Medulla oblongata (tissue), 1 donor: ENCODE results near the gene FES.

ENCODE experiments used
- DNase-seq: peaks from one replicate; pipeline ENCODE4 v3.0.0-alpha.2; 2015; ENCODE audit errors: extremely low spot score

FES gene

DNA sequence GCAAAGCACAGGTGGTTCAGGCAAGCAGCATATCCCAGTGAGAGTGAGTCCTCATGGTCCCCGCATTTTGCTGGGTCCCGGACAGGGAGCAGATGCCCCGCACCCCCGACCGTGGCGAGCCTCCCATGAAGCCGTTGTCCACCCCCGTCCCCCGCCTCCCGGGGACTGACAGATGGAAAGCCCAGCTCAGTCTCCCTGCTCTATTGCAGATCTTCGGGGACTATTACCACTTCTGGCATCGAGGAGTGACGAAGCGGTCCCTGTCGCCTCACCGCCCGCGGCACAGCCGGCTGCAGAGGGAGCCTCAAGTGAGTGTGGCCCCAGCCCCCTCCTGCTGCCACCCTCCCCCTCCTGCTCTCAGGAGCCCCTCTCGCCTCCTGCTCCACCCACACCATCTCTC is 8.3 kb upstream of the FES start:
- DNase-seq: no peak

DNA sequence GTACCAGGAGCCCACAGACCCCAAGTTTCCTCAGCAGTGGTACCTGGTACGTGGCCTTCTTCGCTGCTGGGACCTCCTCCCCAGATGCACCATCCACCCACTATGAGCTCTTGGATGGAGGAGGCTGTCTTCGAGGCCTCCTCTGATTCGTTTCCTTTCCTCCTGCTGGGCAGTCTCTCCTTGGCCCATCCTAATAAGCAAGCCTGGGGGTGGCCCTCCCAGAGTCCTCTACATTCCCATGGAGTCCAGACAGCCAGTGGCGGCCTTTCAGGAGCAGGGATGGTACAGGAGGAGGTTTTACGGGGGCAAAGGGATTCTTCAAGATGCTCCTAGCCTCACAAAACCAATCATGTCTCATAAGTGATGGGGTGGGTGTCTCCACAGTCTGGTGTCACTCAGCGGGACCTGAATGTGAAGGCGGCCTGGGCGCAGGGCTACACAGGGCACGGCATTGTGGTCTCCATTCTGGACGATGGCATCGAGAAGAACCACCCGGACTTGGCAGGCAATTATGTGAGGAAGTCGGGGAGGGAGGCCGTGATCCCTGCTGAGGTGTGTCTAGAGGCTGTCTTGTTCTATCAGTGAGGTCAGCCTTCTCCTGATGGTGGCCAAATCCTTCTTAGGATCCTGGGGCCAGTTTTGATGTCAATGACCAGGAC is 7.7 kb upstream of the FES start:
- DNase-seq: no peak

DNA sequence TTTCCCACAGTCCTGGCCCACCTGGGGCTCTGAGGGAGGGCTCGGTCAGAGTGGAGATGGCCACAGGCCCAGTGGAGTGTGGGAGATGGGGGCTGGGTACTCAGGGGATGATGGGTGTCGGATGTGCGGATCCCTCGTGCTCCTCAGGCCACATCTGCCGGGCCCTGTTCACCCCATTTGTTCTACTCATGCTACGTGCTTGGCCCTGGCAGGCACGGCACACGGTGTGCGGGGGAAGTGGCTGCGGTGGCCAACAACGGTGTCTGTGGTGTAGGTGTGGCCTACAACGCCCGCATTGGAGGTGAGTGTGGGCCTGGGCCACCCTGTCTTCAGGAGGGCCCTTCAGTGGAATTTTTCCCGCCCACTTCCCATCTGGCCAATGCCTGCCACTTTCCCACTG is 7.0 kb upstream of the FES start:
- no peak for DNase-seq

DNA sequence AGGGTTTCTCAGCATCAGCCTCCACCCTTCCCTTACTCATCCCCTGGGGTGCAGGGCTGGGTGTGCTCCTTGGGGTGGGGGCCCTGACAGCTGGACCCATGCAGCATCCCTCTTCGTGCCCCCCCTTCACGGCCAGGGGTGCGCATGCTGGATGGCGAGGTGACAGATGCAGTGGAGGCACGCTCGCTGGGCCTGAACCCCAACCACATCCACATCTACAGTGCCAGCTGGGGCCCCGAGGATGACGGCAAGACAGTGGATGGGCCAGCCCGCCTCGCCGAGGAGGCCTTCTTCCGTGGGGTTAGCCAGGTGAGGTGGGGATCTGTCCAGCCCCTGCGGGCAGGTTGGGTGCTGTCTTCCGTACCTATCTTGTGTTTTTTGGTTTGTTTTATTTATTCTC is 6.3 kb upstream of the FES start:
- DNase-seq: no peak

DNA sequence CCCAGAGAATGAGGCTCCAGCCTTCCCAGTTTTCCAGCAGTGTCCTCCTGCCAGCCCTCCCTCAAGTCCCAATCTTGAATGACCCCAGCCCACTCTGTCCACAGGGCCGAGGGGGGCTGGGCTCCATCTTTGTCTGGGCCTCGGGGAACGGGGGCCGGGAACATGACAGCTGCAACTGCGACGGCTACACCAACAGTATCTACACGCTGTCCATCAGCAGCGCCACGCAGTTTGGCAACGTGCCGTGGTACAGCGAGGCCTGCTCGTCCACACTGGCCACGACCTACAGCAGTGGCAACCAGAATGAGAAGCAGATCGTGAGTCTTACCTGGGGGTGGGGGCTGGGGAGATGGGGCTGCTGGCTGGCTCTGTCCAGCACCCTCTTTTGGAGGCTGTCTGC is 5.6 kb upstream of the FES start:
- DNase-seq: no peak

DNA sequence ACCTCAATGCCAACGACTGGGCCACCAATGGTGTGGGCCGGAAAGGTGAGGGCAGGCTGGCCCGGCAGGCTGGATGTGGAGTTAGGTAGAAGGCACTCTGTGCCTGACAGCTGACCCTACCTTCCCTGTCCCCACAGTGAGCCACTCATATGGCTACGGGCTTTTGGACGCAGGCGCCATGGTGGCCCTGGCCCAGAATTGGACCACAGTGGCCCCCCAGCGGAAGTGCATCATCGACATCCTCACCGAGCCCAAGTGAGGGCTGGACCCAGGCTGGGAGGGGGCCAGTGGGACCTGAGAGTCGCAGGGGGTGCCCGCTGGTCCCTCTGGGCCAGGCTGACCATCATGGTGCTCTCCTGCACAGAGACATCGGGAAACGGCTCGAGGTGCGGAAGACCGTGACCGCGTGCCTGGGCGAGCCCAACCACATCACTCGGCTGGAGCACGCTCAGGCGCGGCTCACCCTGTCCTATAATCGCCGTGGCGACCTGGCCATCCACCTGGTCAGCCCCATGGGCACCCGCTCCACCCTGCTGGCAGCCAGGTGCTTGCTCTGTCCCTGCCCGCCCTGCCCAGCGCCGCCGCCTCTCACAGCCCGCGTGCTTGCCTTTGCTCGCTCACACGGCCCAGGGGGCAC is 4.5 kb upstream of the FES start:
- no peak for DNase-seq

DNA sequence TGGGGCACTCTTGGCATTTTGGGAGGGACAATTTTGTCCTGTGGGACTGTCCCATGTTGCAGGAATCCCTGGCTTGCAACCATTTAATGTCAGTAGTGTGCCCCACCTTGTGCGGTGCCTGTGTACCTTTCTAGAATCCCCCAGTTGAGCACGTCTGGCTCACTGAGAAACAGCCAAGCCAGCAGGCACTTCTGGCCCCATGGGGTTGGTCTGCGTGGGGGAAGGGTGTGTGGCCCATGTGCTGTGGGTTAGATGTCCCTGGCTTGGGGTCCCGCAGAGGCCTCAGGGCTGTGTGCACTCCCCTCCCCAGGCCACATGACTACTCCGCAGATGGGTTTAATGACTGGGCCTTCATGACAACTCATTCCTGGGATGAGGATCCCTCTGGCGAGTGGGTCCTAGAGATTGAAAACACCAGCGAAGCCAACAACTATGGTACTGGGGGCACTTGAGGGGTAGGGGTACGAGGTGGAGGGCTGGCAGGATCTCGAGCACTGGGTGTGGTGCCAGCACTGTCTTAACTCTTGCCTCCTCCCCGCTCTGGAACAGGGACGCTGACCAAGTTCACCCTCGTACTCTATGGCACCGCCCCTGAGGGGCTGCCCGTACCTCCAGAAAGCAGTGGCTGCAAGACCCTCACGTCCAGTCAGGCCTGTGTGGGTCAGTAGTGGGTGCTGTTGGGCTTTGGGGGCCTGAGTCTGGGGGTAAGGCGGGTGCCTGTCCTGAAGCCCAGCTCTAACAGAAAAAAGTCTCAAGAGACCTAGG is 3.7 kb upstream of the FES start:
- DNase-seq: no peak

DNA sequence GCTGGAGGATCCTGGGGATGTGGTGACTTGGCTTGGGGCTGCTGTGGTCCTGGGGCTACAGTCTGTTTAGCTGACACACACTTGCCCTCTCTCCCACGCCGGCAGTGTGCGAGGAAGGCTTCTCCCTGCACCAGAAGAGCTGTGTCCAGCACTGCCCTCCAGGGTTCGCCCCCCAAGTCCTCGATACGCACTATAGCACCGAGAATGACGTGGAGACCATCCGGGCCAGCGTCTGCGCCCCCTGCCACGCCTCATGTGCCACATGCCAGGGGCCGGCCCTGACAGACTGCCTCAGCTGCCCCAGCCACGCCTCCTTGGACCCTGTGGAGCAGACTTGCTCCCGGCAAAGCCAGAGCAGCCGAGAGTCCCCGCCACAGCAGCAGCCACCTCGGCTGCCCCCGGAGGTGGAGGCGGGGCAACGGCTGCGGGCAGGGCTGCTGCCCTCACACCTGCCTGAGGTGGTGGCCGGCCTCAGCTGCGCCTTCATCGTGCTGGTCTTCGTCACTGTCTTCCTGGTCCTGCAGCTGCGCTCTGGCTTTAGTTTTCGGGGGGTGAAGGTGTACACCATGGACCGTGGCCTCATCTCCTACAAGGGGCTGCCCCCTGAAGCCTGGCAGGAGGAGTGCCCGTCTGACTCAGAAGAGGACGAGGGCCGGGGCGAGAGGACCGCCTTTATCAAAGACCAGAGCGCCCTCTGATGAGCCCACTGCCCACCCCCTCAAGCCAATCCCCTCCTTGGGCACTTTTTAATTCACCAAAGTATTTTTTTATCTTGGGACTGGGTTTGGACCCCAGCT is 2.9 kb upstream of the FES start:
- no peak for DNase-seq

DNA sequence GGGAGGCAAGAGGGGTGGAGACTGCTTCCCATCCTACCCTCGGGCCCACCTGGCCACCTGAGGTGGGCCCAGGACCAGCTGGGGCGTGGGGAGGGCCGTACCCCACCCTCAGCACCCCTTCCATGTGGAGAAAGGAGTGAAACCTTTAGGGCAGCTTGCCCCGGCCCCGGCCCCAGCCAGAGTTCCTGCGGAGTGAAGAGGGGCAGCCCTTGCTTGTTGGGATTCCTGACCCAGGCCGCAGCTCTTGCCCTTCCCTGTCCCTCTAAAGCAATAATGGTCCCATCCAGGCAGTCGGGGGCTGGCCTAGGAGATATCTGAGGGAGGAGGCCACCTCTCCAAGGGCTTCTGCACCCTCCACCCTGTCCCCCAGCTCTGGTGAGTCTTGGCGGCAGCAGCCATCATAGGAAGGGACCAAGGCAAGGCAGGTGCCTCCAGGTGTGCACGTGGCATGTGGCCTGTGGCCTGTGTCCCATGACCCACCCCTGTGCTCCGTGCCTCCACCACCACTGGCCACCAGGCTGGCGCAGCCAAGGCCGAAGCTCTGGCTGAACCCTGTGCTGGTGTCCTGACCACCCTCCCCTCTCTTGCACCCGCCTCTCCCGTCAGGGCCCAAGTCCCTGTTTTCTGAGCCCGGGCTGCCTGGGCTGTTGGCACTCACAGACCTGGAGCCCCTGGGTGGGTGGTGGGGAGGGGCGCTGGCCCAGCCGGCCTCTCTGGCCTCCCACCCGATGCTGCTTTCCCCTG is 2.2 kb upstream of the FES start:
- DNase-seq: no peak

DNA sequence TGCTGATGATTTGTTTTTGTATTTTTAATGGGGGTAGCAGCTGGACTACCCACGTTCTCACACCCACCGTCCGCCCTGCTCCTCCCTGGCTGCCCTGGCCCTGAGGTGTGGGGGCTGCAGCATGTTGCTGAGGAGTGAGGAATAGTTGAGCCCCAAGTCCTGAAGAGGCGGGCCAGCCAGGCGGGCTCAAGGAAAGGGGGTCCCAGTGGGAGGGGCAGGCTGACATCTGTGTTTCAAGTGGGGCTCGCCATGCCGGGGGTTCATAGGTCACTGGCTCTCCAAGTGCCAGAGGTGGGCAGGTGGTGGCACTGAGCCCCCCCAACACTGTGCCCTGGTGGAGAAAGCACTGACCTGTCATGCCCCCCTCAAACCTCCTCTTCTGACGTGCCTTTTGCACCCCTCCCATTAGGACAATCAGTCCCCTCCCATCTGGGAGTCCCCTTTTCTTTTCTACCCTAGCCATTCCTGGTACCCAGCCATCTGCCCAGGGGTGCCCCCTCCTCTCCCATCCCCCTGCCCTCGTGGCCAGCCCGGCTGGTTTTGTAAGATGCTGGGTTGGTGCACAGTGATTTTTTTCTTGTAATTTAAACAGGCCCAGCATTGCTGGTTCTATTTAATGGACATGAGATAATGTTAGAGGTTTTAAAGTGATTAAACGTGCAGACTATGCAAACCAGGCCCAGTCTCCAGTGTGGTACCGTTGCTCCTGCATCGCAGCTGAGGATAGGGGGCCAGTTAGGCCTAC is 1.4 kb upstream of the FES start:
- DNase-seq: no peak

DNA sequence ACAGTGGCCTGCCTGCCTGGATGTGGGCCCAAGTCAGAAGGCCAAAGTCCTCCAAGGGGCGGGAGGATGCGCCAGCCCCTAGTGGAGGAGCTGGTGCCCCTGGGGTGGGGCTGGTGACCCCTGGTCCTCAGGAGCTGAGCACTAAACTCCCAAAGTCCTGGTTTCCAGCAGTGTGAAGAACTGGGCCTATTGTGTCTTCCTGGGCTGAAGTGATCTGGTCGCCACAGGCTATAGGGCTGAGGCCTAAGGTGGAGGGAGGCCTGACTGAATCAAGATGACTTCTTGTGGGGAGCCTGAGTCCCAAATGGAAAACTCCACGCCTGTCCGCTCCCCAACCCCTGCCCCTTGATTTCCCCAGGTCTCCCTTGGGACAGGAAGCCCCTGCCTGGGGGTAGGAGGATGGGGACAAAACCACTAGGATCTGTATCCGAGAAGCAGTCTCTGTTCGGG is 753 bp upstream of the FES start:
- DNase-seq: no peak

DNA sequence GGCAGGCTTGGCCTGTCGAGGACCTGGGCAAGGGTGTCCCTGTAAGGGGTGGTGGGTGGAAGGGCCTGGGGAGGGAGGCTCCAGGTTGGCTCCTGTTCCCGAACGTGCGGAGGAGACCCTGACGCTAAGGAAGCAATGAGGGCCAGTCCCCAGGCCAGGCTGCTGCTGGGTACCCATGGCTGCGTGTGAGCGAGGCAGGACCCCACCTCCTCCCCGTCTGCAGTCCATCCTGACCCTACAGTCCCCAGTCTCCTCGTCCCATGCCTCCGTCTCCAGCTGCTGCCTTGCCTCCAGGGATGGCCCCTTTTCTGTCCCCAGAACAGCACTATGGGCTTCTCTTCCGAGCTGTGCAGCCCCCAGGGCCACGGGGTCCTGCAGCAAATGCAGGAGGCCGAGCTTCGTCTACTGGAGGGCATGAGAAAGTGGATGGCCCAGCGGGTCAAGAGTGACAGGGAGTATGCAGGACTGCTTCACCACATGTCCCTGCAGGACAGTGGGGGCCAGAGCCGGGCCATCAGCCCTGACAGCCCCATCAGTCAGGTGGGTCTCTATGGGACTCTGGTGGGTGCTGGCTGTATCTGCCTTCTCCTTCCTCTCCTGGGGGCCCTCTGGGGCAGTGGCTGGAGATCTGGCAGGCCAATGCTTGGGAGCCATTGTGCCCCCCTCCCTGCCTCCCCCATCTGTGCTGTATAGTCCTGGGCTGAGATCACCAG is 571 bp downstream of the FES start:
- DNase-seq: no peak

DNA sequence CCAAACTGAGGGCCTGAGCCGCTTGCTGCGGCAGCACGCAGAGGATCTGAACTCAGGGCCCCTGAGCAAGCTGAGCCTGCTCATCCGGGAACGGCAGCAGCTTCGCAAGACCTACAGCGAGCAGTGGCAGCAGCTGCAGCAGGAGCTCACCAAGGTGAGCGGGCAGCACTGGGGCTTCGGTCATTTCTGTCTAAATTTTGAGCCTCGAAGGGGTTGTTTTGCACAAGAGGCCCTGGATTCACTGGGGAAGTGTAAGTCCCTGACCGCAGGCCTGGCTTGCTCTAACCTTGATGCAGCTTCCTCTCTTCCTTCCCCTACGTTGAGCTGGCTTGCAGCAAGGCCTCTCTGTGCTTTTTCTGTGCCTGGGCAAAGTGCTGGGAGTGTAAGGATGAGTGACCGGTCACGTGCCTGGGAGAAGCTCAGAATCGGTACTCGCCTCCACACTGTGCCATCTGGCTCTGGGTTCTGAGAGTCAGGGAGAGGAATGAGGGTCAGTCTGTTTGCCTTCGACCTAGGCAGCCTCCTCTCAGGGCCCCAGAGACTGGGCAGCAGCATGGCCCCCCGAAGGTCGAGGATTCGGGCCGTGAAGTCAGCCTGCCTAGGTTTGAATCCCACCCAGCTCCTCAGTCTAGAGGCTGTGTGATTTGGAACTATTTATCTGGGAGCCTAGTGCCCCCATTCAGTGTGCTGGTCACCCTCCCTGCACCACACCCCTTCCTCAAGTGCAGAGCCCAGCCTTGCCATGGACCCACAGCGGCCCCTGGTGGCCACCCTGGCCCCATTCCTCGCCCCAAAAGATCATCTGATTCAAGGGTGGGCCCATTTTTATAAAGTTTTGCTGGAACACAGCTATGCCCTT is 1.4 kb downstream of the FES start:
- peak; percentile 77 for DNase-seq

DNA sequence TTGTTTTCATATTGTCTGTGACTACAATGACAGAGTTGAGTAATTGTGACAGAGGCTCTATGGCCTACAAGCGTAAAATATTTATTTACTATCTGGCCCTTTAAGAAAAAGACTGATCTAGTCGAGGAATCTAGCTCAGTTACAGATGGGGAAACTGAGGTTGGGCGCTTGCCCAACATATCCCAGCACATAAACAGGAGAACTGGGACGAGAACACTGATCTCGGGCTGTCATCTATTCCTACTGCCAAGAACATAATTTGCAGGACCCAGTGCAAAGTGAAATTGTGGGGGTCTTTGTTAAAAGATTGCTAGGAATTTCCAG is 1.9 kb downstream of the FES start:
- no peak for DNase-seq

DNA sequence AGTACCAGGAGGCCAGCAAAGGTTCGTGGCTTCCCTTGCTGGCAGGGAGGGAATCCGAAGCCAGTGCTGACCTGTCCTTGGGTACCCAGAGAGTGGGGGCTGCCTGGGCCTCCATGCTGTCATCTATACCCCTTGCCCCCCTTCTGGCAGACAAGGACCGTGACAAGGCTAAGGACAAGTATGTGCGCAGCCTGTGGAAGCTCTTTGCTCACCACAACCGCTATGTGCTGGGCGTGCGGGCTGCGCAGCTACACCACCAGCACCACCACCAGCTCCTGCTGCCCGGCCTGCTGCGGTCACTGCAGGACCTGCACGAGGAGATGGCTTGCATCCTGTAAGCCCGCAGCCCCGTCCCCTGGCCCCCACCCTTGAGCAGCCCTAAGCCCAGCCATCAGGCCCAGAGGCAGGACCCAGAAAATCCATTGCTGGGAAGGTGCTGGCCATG is 2.8 kb downstream of the FES start:
- no peak for DNase-seq

DNA sequence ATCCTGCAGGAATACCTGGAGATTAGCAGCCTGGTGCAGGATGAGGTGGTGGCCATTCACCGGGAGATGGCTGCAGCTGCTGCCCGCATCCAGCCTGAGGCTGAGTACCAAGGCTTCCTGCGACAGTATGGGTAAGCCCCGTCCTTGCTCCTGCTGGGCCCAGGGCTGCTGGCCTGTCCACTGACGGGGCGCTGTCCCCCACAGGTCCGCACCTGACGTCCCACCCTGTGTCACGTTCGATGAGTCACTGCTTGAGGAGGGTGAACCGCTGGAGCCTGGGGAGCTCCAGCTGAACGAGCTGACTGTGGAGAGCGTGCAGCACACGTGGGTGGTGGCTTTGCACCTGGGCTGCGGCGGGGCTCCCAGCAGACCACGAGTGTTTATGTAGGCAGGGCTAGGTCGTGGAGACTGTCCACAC is 5.0 kb downstream of the FES start:
- DNase-seq: no peak

DNA sequence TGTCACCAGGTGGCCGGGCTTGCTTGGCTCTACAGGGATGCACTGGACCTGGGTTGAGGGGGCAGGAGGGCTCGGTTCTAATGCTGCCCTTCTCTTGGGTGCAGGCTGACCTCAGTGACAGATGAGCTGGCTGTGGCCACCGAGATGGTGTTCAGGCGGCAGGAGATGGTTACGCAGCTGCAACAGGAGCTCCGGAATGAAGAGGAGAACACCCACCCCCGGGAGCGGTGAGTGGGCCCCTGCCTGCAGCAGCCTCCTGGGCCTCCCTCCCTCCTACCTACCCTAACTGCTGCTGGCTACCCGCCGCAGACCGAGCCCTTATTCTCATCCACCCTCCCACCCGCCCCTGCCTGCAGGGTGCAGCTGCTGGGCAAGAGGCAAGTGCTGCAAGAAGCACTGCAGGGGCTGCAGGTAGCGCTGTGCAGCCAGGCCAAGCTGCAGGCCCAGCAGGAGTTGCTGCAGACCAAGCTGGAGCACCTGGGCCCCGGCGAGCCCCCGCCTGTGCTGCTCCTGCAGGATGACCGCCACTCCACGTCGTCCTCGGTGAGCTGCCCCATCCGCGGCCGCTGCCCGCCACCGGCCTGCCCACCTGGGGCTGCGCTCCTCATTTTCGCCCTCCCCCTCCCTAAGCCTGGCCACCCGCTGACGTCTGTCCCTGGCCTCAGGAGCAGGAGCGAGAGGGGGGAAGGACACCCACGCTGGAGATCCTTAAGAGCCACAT is 5.6 kb downstream of the FES start:
- DNase-seq: no peak

DNA sequence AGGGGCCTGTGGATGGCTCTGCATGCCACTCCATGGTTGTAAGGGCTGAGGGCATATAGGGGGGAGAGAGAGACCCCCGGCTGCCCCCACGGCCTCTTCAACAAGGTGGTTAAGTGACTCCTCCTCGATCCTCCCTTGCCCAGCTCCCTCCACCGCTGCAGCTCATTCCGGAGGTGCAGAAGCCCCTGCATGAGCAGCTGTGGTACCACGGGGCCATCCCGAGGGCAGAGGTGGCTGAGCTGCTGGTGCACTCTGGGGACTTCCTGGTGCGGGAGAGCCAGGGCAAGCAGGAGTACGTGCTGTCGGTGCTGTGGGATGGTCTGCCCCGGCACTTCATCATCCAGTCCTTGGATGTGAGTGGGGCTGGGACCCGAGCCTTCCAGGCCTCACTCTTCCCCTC is 6.5 kb downstream of the FES start:
- no peak for DNase-seq
